B cell (primary cell): ENCODE results near the gene MAP7D2.

Experiments
- CTCF ChIP-seq: fragments of 200-600 bp; IDR thresholded peaks from one replicate; pipeline ENCODE4 v1.8.0; 2022; ENCODE audit warnings: antibody characterized with exemption, mild to moderate bottlenecking
- EZH2 ChIP-seq: IDR thresholded peaks from 2 replicates; pipeline ENCODE4 v1.6.1; 2012; ENCODE audit warnings: borderline replicate concordance, low read depth, mild to moderate bottlenecking, moderate library complexity, low read length; ENCODE audit not compliant: insufficient read depth, poor library complexity, severe bottlenecking

GRCh38 chrX:20091499-20091898 lies 25.2 kb downstream of the MAP7D2 start:
- TF ChIP-seq CTCF (no peak), EZH2 (no peak)
